Lower leg skin (tissue), 4 donors: ENCODE results near the gene ITGAD. TPM values are rescaled to one million over a fixed set of nuclear protein-coding genes. Genes with fewer than 3 reads are reported as not detected.
"Not testable (repeated sequence)": the region's sequence is repeated elsewhere in the genome, so short reads cannot be mapped to it uniquely, and the experiment has no call there.

ENCODE experiments used
- DNase-seq, 2 donors: peaks; one replicate each; pipeline ENCODE4 v3.0.0-alpha.2; 2019; ENCODE audit warnings: low spot score in 2 of 2
- H3K4me3 ChIP-seq: fragments of 200-600 bp; sonication (generic); 2 replicates; pipeline ENCODE4 v1.5.1; 2017; ENCODE audit warnings: mild to moderate bottlenecking, low read depth; ENCODE audit not compliant: poor library complexity, severe bottlenecking
- POLR2A ChIP-seq, 2 donors: fragments of 450-650 bp; IDR thresholded peaks; one replicate each; pipeline ENCODE4 v1.6.1; 2016 to 2017; ENCODE audit warnings: antibody characterized with exemption in 2 of 2, mild to moderate bottlenecking in 1 of 2, moderate library complexity in 1 of 2
- WGBS, 2 donors: methylation state at CpG; one replicate each; pipeline ENCODE4 v1.1.5; 2018; 5-methylcytosine and 5-hydroxymethylcytosine counted together
- intact Hi-C: fragments of 100-400 bp; cut with DNase I; formaldehyde crosslinking; loops from one replicate; pipeline ENCODE4 v1.15.0; 2023; ENCODE audit warnings: low total_unique reads
- total RNA-seq, 4 donors: library from RNA; depleted of rRNA; stranded (reverse); fragments of >200 nt; gene quantifications; one replicate each; pipeline ENCODE4 v1.1.0, GENCODE V29; 2016
- TF ChIP-seq, protein P1 (sequence below), 3 donors: fragments of 450-650 bp; IDR thresholded peaks; one replicate each; pipeline ENCODE4 v1.5.1; 2016; ENCODE audit warnings: antibody characterized with exemption in 3 of 3, mild to moderate bottlenecking in 3 of 3, moderate library complexity in 2 of 3

ITGAD gene
- total RNA-seq, 4 donors from 2014 or later, result not detected

DNA sequence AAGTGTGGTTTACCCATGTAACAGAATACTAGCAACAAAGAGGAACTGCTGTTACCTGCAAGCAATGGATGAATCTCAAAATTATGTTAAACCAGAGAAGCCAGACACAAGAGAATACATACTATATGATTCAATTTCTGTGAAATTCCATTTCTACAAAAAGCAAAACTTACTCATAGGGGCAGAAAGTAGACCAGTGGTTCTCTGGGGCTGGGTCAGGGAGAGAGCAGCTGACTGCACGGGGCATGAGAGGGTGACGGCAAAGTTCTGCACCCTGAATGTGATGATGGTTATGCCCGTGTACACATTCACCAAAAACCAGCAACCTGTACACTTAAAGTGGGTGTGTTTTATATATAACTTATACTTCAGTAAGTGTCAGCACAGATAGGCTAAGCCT, 46.4 kb downstream of the ITGAD start:
- no peak for DNase-seq
- no peak for TF ChIP-seq POLR2A (IDR thresholded peaks at IDR 0.05)
- WGBS, 2 donors, result 82 to 83% methylated on average over 3 of the region's 3 CpGs
- no peak overlapping the region for H3K4me3 ChIP-seq
- intact Hi-C loops, result loop anchor here (10.0 kb wide), 1 partner anchor 285 kb away; the partner anchor contains the start of gene PRSS36

DNA sequence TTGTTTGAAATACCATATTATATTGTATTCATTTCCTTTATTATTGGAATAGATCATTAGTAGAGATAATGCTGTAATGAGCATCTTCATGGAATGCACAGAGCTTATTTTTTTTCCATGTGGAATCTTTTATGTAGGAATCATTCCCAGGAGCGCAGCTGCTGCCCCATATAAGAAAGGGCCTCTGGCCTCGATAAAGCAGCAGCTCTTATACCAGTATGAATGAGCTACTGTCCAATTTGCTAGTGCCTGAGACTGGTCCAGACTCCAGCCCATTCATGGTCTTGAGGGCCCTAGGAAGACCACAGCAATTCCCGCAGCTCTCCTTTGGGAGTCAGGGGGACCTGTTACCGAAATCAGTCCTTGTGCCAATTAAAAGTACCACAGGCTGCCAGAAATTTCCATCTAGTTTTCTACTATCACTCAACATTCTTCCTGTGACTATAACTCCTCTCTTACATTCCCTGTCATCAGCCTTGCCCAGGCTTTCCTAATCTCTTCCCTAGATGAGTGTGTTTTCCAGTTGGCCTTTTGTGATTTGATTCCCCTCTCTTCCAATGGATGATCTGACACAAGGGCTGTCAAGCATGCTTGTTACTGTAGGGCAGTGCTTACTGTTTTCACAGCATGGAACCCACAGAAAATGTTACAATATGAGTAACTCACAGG, 47.5 kb downstream of the ITGAD start:
- 60 to 62% methylated on average over 4 of the region's 4 CpGs for WGBS, 2 donors
- intact Hi-C loops, result loop anchor here (10.0 kb wide), 3 partner anchors 56 to 456 kb away; partner anchors contain the start of gene HSD3B7
- TF ChIP-seq POLR2A (IDR thresholded peaks at IDR 0.05), result no peak
- TF ChIP-seq, protein P1, sequence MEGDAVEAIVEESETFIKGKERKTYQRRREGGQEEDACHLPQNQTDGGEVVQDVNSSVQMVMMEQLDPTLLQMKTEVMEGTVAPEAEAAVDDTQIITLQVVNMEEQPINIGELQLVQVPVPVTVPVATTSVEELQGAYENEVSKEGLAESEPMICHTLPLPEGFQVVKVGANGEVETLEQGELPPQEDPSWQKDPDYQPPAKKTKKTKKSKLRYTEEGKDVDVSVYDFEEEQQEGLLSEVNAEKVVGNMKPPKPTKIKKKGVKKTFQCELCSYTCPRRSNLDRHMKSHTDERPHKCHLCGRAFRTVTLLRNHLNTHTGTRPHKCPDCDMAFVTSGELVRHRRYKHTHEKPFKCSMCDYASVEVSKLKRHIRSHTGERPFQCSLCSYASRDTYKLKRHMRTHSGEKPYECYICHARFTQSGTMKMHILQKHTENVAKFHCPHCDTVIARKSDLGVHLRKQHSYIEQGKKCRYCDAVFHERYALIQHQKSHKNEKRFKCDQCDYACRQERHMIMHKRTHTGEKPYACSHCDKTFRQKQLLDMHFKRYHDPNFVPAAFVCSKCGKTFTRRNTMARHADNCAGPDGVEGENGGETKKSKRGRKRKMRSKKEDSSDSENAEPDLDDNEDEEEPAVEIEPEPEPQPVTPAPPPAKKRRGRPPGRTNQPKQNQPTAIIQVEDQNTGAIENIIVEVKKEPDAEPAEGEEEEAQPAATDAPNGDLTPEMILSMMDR (IDR thresholded peaks at IDR 0.05), result no peak

DNA sequence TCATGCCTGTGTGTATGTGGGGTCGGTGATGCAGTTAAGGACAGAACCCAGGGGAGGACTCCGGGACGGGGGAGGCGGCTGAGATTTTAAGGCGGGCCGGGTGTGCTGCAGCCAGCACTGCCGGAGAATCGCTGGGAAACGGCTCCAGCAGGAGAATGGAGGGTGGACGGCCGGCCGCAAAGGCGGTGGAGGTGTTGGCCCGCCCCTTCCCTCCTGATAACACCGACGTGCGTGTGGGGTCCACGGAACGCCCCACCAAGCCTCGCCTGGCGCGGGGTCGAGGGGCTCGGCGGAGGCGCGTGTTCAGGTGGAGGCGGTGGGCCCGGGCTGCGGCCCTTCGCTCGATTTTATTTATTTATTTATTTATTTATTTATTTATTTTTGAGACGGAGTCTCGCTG, 48.8 kb downstream of the ITGAD start:
- intact Hi-C loops, result loop anchor here (10.0 kb wide), 3 partner anchors 57 to 457 kb away; partner anchors contain the start of gene HSD3B7
- no peak for TF ChIP-seq POLR2A (IDR thresholded peaks at IDR 0.05)
- TF ChIP-seq, protein P1 (IDR thresholded peaks at IDR 0.05), result no peak
- DNase-seq, result no peak
- WGBS, 2 donors, result 70 to 73% methylated on average over 34 of the region's 34 CpGs
- no peak overlapping the region for H3K4me3 ChIP-seq

More for the DNA sequence above, 47.5 kb downstream of the ITGAD start:
- no peak overlapping the region for H3K4me3 ChIP-seq
- no peak for DNase-seq

DNA sequence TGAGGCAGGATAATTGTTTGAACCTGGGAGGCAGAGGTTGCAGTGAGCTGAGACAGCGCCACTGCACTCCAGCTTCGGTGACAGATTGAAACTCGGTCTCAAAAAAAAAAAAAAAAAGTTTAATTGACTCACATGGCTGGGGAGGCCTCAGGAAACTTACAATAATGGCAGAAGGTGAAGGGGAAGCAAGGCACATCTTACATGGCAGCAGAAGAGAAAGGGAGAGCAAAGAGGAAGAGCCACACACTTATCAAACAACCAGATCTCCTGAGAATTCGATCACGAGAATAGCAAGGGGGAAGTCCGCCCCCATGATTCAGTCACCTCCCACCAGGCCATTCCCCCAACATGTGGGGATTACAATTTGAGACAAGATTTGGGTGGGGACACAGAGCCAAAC, 52.8 kb downstream of the ITGAD start:
- DNase-seq, H3K4me3 ChIP-seq: not testable (repeated sequence)
- WGBS, 2 donors, result 68 to 82% methylated on average over 6 of the region's 6 CpGs
- intact Hi-C loops, result loop anchor here (10.0 kb wide), 3 partner anchors 61 to 461 kb away; partner anchors contain the start of gene HSD3B7

DNA sequence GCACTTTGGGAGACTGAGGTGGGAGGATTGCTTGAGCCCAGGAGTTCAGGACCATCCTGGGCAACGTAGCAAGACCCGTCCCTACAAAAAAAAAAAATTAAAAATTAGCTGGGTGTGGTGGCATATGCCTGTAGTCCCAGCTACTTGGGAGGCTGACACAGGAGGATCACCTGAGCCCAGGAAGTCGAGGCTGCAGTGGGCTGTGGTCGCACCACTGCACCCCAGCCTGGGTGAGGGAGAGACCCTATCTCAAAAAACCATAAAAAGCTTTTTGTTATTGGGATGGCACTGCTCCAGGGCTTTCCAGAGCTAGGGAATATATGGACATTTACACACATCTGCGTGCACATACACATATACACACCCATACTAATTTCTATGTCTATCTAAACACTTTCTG, 58.1 kb downstream of the ITGAD start:
- no peak for TF ChIP-seq POLR2A (IDR thresholded peaks at IDR 0.05)
- TF ChIP-seq, protein P1 (IDR thresholded peaks at IDR 0.05), result no peak
- 68 to 73% methylated on average over 5 of the region's 5 CpGs for WGBS, 2 donors
- intact Hi-C loops, result no loop called here
- peak in 1 of 2 donors; percentile 64 for DNase-seq
- H3K4me3 ChIP-seq, result no peak overlapping the region

DNA sequence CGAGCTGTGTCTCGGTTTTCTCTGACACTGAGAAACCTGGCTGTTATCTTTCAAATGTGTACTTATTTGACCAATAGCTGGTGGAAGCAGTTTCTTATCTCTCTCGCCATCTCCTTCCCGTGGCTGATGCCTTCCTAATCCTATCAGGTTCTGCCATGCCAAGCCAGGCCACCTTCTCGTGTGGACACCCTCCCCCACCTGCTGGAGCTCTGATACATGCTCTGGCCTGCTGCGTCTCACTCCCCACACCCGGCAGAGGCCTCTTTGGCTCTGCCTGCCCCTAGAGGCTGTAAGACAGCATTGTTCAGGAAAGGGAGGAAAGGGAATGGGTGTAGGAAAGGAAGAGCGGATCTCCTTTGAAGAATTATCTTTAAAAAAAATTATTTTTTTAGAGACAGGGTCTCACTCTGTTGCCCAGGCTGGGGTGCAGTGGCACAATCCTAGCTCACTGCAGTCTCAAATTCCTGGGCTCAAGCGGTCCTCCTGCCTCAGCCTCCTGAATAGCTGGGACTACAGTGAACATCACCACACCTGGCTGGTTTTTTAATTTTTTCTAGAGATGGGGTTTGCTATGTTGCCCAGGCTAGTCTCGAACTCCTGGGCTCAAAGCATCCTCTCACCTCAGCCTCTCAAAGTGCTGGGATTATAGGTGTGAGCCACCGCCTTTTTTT, 58.7 kb downstream of the ITGAD start:
- TF ChIP-seq POLR2A (IDR thresholded peaks at IDR 0.05), result no peak
- TF ChIP-seq, protein P1 (IDR thresholded peaks at IDR 0.05), result peak in 1 of 3 donors; percentile 28
- no peak overlapping the region for H3K4me3 ChIP-seq
- DNase-seq, result peak in 1 of 2 donors; percentile 88
- intact Hi-C loops, result no loop called here
- 42 to 43% methylated on average over 11 of the region's 11 CpGs for WGBS, 2 donors
